AG04450 (cell line): Measurements from ENCODE around the gene SOX2. TPM values are rescaled to one million over a fixed set of nuclear protein-coding genes. Genes with fewer than 3 reads are reported as not detected.

Experiments used
- CTCF ChIA-PET: fragments of 300-600, 350-600 bp; formaldehyde crosslinking; extraction: SDS; loops from one replicate; lab custom pipeline; 2022; ENCODE audit warnings: antibody characterized with exemption, inconsistent platforms; lab: Charles Lee
- POLR2A ChIA-PET: fragments of 350-600 bp; formaldehyde crosslinking; extraction: SDS; loops from one replicate; lab custom pipeline; 2021; ENCODE audit warnings: antibody characterized with exemption, inconsistent platforms; lab: Yijun Ruan, JAX
- DNase-seq: peaks from one replicate; pipeline ENCODE4 v3.0.0-alpha.2; 2011; ENCODE audit warnings: low read depth, low spot score
- H3K27ac ChIP-seq: one replicate; pipeline ENCODE4 v1.5.1; 2012; ENCODE audit warnings: low read depth, low read length, control low read depth
- H3K27me3 ChIP-seq: one replicate; pipeline ENCODE4 v1.6.0; 2012; ENCODE audit warnings: low read length; ENCODE audit not compliant: control insufficient read depth, insufficient read depth
- H3K4me3 ChIP-seq: 2 replicates; pipeline ENCODE4 v1.5.1; 2011; ENCODE audit warnings: mild to moderate bottlenecking, low read depth, low read length, control low read depth
- H3K9me3 ChIP-seq: 2 replicates; pipeline ENCODE4 v1.5.1; 2012; ENCODE audit warnings: low read length; ENCODE audit not compliant: control insufficient read depth, insufficient read depth
- CTCF ChIP-seq: IDR thresholded peaks from 2 replicates; pipeline ENCODE4 v1.5.1; 2011; ENCODE audit warnings: low read depth, low read length, control low read depth, inconsistent platforms
- polyA plus RNA-seq: library from polyadenylated mRNA; depleted of rRNA; stranded (reverse); fragments of >200 nt; gene quantifications from 2 replicates; pipeline ENCODE4 v1.2.3, GENCODE V29; 2011

SOX2 gene
- polyA plus RNA-seq, 1 experiment = not detected

DNA sequence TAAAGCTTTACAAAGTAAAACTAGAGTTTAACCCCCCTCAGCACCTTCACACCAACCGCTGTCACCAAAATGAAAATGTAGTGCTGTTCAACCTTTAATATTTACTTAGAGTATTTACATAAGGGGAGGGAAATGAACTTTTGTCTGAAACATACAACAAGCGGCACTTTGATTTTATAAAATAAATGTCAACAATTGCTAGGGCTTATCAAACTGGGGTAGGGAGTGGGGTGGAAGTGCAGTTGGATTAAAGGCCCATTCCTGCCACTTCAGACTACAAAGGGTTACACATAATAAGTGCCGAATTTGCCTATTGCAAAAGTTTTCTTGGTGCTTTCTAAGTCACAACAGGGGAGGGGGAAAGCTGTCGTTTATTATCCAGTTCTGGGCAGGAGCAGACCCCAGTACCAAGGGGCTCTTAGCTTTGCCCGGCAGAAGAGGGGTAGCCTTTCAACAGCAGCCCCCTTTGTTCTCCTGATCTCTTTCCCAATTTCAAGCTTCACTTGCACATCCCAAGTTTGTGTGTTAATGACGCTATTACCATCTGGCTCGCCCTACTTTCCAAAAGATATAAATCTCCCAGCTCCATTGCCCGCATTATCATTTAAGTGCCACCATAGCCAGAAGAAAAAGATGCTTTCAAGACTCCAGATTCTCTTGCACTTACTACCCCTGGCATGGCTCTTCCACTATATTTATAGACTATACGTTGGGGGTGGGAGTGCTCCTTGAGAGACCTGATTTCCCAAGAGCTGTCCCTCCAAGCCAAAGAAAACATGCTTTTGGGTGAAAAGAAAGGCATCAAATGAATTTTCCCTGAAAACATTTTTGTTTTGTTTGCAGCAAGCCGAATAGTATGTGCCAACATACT lies 17.0 kb downstream of the SOX2 start:
- Histone ChIP-seq H3K9me3 (peaks cover 7% of the 10 kb centered on the region; the same call in 1 of the 2 replicates), H3K27ac (no peak overlapping the region), H3K4me3 (no peak overlapping the region), H3K27me3 (peaks cover 51% of the 10 kb centered on the region)
- CTCF ChIA-PET = interaction anchor here (0.6 to 2.5 kb wide), 3 partner anchors 27 to 957 kb away, joined by 5 to 15 read pairs (median 6); no protein-coding TSS in a partner anchor
- TF ChIP-seq CTCF = no peak
- no peak for DNase-seq
- POLR2A ChIA-PET = no interaction called here

DNA sequence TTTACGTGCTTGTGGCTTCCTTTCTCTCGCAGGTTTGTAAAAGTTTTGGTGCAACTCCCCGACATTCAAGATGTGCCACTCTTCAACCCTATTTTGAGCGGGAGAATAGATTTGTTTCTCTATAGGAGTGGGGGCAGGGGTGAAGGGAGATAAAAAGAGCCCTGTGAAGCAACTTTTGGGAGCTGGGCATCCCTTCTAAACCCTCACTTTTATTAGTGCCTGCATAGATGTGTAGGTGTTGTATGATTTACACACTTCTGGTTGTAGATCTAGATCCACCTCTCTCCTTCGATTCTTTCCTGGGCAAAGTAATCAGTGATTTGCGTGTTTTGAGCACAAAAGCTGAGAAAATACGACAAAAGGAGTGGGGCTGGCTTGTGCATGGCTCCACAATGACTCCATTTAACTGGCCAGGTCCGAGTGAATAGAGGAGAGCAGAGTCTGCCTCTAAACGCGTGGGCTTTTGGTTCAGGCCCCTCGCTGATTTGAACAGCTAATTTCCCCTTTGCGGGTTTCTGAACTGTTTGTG lies 17.7 kb downstream of the SOX2 start:
- DNase-seq = no peak
- TF ChIP-seq CTCF = no peak
- Histone ChIP-seq H3K4me3 (no peak overlapping the region), H3K9me3 (peaks cover 7% of the 10 kb centered on the region; the same call in 1 of the 2 replicates), H3K27me3 (peaks cover 44% of the 10 kb centered on the region), H3K27ac (no peak overlapping the region)
- ChIA-PET POLR2A (no interaction called here), CTCF (interaction anchor here (0.6 to 2.5 kb wide), 2 partner anchors 28 to 957 kb away, joined by 6 to 15 read pairs; no protein-coding TSS in a partner anchor)

DNA sequence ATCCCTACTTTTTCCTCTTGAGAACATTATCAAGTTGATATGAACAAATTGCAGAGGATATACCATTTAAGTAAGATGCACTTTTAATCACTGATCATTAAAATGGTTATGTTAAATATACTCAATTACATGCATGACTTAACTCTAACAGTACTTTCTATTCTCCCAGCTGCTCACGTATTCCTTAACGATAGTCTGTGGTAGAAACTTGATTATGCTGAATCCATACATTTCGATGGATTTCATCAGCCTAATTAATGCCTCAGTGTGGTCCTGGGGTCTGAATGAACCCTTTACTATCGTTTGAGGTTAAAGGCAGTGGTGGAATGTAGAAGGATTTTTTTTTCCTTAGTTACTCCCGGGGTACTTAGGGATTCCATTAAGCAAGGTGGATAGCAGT lies 18.6 kb downstream of the SOX2 start:
- no peak for TF ChIP-seq CTCF
- H3K27ac ChIP-seq = no peak overlapping the region
- peaks cover 7% of the 10 kb centered on the region; the same call in 1 of the 2 replicates for H3K9me3 ChIP-seq
- CTCF ChIA-PET = no interaction called here
- no peak for DNase-seq
- no peak overlapping the region for H3K4me3 ChIP-seq
- POLR2A ChIA-PET = no interaction called here
- H3K27me3 ChIP-seq = peaks cover 35% of the 10 kb centered on the region

DNA sequence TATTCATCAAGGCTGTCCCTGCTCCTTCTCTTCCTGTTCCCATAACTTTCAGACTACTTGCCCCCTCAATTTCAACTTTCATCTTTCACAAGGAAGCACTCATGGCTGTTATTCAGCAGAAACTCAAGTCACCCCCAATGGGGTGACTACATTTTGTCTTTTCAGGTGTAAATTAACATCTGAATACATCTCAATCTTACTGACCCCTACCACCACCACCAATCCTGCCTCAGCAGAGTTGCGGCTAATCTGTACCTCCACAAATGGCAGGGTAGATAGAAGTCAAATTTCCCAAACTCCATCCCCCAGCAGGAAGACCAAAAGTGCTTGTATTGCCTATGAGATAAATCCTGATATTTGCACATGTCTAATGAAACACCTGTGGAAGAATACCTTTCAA lies 19.2 kb downstream of the SOX2 start:
- TF ChIP-seq CTCF = no peak
- Histone ChIP-seq H3K4me3 (no peak overlapping the region), H3K27me3 (peaks cover 29% of the 10 kb centered on the region), H3K27ac (no peak overlapping the region), H3K9me3 (peaks cover 5% of the 10 kb centered on the region; the same call in 1 of the 2 replicates)
- POLR2A ChIA-PET = no interaction called here
- DNase-seq = no peak
- CTCF ChIA-PET = no interaction called here

DNA sequence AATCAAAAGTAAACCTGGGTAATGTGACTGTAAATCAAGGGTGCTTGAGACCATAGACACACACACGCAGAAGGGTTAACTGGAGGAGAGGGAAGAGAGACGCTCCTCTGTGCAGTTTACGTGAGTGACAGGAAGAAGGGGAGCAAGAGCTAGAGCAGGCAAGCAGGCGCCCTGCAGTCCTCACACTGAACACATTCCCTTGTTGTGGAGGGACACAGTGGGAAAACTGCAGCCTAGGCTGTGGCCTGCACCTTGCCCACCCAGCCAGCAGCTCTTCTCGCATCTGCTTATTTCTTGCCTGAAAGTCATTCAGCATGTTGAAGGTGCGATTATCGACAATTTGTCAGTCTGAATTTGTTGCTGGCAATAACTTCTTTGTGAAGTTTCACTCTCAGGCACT lies 24.2 kb downstream of the SOX2 start:
- no peak overlapping the region for H3K4me3 ChIP-seq
- no peak for TF ChIP-seq CTCF
- H3K9me3 ChIP-seq = no peaks in the 10 kb centered on the region
- CTCF ChIA-PET = no interaction called here
- POLR2A ChIA-PET = no interaction called here
- H3K27me3 ChIP-seq = no peaks in the 10 kb centered on the region
- DNase-seq = no peak
- H3K27ac ChIP-seq = no peak overlapping the region
